GM10266 (cell line): ENCODE results near the gene RTN4.

ENCODE experiments used
- DNase-seq: peaks from one replicate; pipeline ENCODE4 v3.0.0; 2012; ENCODE audit errors: extremely low spot score
- TF ChIP-seq, protein P1 (sequence below): IDR thresholded peaks from 2 replicates; pipeline ENCODE4 v1.5.1; 2012; ENCODE audit warnings: mild to moderate bottlenecking, low read depth; ENCODE audit not compliant: control insufficient read depth, insufficient read depth; ENCODE audit errors: missing control alignments

RTN4 gene

DNA sequence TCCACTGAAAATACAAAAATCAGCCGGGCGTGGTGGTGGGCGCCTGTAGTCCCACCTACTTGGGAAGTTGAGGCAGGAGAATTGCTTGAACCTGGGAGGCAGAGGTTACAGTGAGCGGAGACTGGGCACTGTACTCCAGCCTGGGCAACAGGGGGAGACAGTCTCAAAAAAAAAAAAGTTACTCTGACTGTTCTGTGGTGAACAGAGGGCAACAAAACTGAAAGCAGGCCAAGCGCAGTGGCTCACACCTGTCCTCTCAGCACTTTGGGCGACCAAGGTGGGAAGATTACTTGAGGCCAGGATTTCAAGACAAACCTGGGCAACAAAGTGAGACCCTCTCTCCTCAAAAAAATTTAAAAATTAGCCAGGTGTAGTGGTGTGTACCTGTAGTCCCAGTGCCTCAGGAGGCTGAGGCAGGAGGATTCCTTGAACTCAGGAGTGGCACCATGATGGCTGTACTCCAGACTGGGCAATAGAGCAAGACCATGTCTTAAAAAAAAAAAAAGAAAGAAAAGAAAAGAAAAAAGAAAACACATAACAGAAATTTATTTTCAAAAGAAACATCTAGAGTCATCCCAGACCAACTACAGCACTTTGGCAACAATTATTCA is 13.6 kb upstream of the RTN4 start:
- no peak for DNase-seq
- TF ChIP-seq, protein P1, sequence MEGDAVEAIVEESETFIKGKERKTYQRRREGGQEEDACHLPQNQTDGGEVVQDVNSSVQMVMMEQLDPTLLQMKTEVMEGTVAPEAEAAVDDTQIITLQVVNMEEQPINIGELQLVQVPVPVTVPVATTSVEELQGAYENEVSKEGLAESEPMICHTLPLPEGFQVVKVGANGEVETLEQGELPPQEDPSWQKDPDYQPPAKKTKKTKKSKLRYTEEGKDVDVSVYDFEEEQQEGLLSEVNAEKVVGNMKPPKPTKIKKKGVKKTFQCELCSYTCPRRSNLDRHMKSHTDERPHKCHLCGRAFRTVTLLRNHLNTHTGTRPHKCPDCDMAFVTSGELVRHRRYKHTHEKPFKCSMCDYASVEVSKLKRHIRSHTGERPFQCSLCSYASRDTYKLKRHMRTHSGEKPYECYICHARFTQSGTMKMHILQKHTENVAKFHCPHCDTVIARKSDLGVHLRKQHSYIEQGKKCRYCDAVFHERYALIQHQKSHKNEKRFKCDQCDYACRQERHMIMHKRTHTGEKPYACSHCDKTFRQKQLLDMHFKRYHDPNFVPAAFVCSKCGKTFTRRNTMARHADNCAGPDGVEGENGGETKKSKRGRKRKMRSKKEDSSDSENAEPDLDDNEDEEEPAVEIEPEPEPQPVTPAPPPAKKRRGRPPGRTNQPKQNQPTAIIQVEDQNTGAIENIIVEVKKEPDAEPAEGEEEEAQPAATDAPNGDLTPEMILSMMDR = no peak

DNA sequence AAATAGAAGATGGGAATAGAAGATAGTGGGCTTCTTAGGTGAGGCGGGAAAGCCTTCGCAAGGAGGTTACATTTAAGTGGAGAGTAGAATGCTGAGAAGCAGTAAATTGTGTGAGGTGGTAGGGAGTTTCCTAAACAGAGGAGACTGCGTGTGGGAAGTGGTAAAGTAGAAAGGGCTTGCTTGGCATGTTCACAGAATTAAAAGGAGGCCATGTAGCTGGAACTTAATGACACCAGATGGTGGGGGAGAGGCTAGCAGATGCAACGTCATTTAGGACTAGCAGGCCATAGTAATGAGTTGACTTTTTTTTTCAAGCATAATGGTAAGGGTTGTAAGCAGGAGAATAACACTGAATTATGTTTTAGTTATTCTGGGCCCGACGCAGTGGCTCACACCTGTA is 13.0 kb upstream of the RTN4 start:
- no peak for DNase-seq
- TF ChIP-seq, protein P1 = no peak

DNA sequence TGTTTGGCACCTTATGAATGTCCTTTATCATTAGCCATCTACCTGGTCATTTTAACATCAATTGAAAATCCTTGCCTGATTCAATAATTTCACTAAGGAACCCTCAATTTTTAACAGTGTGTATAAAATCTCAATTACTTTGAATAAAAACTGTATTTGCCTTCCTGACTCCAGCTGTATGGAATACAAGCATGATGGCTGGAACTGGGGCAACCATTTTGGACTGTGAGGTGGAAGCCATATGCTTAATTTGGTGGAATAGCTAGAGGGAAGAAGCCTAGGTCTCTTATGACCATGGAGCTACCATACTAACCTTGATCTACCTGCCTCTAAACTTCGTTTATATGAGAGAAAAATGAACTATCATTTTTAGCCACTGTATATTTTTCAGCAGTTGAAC is 12.5 kb upstream of the RTN4 start:
- TF ChIP-seq, protein P1 = no peak
- no peak for DNase-seq

DNA sequence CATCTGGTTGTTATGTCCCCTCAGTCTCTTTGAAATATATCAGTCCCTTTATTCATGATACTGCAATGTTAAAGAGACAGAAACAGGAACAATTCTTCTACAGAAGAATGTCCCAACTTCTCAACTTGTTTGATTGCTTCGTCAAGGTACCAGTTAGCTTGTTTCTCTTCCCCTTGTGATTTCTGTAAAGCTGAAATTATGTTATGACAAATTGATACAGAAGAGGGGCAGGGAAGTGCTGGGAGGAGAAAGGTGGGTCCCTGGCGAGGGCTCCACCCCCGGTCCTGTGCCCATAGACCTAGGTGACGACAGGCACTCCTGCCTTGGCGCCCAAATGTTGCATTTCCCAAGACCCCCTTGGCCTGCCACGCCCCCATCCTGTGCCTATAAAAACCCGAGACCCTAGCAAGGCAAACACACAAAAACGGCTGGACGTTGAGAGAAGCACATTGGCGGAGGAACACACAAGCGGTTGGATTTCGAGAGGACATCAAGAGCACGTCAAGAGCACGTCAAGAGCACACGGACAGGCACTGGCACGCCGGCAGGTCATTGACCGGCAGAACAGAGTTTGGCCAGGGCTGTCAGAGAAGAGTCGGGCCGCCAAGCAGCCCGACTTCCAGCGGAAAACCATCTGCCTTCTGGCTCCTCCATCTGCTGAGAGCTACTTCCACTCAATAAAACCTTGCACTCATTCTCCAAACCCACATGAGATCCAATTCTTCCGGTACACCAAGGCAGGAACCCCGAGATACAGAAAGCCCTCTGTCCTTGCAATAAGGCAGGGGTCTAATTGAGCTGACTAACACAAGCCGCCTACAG is 11.5 kb upstream of the RTN4 start:
- TF ChIP-seq, protein P1 = no peak
- DNase-seq = no peak

DNA sequence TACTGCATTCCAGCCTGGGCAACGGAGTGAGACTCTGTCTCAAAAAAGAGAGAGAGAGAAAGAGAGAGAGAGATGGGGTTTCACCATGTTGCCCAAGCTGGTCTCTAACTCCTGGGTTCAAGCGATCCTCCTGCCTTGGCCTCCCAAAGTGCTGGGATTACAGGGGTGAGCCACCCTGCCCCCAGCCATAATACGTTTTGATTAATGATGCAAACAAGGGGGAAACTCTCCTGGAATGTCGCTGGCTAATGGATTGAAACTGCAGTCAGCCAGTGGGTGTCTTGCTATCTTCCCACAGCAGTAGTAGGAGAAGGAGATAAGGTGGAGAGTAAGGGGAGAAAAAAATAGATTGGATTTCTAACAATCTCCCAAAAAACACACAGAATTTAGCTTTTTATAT is 9.5 kb upstream of the RTN4 start:
- DNase-seq = no peak
- TF ChIP-seq, protein P1 = no peak

DNA sequence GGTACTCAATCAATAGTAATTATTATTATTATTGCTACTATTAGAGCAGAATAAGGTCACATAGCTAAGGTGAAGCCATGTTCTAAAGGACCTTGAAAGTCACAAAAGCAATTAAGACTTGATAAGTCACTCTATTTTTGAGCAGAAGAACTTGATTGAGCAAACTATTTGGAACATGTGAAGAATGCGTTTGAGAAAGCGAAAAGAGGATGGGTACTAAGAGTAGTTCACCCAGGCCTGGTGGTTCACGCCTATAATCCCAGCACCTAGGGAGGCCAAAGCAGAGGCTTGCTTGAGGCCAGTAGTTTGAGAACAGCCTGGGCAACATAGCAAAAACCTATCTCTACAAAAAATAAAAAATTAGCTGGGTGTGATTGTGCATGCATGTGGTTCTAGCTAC is 7.2 kb upstream of the RTN4 start:
- TF ChIP-seq, protein P1 = no peak
- DNase-seq = no peak

DNA sequence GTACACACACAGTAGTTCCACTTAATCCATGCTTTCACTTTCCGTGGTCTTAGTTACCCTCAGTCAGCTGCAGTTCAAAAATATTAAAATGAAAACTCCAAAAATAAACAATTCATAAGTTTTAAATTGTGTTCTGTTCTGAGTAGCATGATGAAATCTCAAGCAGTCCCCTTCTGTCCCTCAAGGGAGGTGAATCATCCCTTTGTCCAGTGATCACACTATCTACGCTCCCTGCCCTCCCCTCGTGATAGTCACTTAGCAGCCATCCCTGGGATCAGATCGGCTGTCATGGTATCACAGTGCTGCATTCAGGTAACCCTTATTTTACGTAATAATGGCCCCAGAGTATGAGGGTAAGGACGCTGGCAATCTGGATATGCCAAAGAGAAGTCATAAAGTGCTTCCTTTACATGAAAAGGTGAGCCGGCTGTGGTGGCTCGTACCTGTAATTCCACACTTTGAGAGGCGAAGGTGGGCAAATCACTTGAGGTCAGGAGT is 5.8 kb upstream of the RTN4 start:
- TF ChIP-seq, protein P1 = no peak
- no peak for DNase-seq
